HL-60/S4 treated with retinoic acid at 250 ng/mL for 4 days and 3 days (cell line): ENCODE data around the gene MUSK.

Experiments
- in situ Hi-C: fragments of 300-500 bp; cut with MboI; formaldehyde crosslinking; loops from 2 replicates; pipeline ENCODE4 v1.7.0; 2022; ENCODE audit warnings: low sequenced_read_pairs

Gene MUSK

GRCh38 chr9:110847671-110848070, 179.1 kb downstream of the MUSK start:
- in situ Hi-C loops, result no loop called here

- in situ Hi-C loops, result no loop called here
Observed at GRCh38 chr9:110850401-110851135, 182.0 kb downstream of the MUSK start.
